ENCODE data around the gene KPTN. TPM values are rescaled to one million over a fixed set of nuclear protein-coding genes. Genes with fewer than 3 reads are reported as not detected.
A peak's percentile ranks its signal among the peaks of the same experiment; 100 is the strongest.
"Not testable (repeated sequence)": the region's sequence is repeated elsewhere in the genome, so short reads cannot be mapped to it uniquely, and the experiment has no call there.

The KPTN gene
- total RNA-seq, 1 donor from 2014 or later = 12.0 TPM

DNA sequence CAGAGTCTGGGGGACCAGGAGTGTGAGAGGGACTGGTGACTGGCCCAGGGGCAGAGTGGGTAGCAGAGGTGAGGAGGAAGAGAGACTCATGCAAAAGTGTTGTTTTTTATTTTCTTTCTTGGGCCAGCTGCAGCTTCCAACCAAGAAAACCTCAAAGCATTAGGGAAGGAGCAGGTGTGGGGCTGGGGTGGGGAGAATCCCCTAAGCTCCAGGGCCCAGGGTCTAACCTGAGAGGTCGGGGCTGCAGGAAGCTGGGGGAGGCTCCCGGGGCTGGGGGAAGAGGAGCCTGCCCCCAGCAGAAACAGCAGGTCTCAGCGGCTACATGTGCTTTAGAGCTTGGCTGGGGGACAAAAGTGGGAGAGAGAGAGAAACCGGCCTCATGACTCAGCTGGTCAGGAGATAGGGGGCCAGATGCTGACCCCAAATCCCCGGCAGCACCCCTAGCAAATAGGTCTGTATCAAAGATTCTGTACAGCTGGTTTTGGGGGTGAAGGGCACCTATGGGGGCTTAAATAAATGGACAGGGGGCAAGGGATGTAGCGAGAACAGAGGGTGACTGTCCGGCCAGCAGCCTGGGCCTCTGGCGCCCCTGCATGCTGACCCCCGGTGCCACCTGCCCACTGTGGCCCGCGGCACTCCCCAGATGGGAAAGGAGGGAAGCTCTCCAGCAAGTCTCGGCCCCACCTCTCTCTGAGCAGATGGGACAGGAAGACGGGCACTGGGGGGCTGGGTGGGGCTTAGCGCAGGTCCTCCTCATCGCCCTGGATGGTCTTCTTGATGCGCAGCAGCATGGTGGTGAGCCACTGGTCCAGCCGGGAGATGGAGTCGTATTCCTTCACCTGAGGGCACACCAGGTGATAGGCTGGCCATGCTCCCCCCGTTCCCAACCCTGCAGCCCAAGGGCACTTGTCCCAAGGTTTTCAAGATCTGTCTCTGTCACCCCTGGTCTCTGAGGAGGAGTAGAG, 3.8 kb upstream of the KPTN start:
- H3K9me3 Mint-ChIP-seq (ENCODE audit: unreplicated experiment) = no peaks in the 10 kb centered on the region

DNA sequence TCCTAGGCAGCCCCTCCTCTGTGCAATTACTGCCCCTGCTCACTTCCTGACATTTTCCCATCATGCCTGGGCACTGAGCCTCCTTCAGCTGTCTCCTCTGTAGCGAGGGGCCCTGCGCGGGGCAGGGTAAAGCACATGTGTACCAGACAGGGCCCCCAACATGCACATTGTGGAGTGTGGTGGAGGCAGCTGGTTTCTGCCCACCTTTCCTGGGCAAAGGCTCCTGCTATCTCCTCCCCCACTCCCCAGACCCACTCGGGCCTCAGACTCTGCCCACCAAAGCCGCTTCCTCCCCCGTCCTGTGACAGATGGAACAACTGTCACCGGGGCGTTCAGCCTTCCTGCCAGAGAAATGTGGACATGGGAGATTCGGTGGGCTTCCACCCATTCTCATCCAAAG, 2.9 kb upstream of the KPTN start:
- no peak for TF ChIP-seq CTCF (IDR thresholded peaks at IDR 0.05; ENCODE audit: unreplicated experiment)
- Mint-ChIP-seq H3K27ac (ENCODE audit: unreplicated experiment) (no peak overlapping the region), H3K36me3 (ENCODE audit: low read depth, unreplicated experiment) (peaks cover 23% of the 10 kb centered on the region), H3K4me3 (ENCODE audit: unreplicated experiment) (peak overlapping the region; percentile 78), H3K27me3 (ENCODE audit: unreplicated experiment) (peaks cover 6% of the 10 kb centered on the region), H3K9me3 (ENCODE audit: unreplicated experiment) (no peaks in the 10 kb centered on the region), H3K4me1 (ENCODE audit: unreplicated experiment) (peaks cover 7% of the 10 kb centered on the region)
- no peak for DNase-seq (ENCODE audit: low spot score)

More for the DNA sequence above, 3.8 kb upstream of the KPTN start:
- Mint-ChIP-seq H3K4me1 (ENCODE audit: unreplicated experiment) (peaks cover 7% of the 10 kb centered on the region), H3K27me3 (ENCODE audit: unreplicated experiment) (peaks cover 5% of the 10 kb centered on the region), H3K27ac (ENCODE audit: unreplicated experiment) (no peak overlapping the region), H3K36me3 (ENCODE audit: low read depth, unreplicated experiment) (peaks cover 25% of the 10 kb centered on the region), H3K4me3 (ENCODE audit: unreplicated experiment) (no peak overlapping the region)
- no peak for DNase-seq (ENCODE audit: low spot score)
- TF ChIP-seq CTCF (IDR thresholded peaks at IDR 0.05; ENCODE audit: unreplicated experiment) = no peak

DNA sequence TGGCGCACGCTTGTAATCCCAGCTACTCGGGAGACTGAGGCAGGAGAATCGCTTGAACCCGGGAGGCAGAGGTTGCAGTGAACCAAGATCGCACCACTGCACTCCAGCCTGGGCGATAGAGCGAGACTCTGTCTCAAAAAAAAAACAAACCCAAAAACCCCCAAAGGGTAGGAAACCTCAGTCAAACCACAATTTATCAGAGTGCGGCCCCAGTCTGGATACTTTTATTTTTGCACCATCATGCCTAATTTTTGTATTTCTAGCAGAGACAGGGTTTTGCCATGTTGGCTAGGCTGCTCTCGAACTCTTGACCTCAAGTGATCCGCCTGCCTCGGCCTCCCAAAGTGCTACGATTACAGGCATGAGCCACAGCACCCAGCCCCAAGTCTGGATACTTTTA, 2.2 kb upstream of the KPTN start:
- not testable (repeated sequence) for H3K4me1 Mint-ChIP-seq (ENCODE audit: unreplicated experiment); DNase-seq (ENCODE audit: low spot score); H3K4me3 Mint-ChIP-seq (ENCODE audit: unreplicated experiment); H3K9me3 Mint-ChIP-seq (ENCODE audit: unreplicated experiment); H3K27ac Mint-ChIP-seq (ENCODE audit: unreplicated experiment); H3K27me3 Mint-ChIP-seq (ENCODE audit: unreplicated experiment)
- H3K36me3 Mint-ChIP-seq (ENCODE audit: low read depth, unreplicated experiment) = peaks cover 20% of the 10 kb centered on the region

DNA sequence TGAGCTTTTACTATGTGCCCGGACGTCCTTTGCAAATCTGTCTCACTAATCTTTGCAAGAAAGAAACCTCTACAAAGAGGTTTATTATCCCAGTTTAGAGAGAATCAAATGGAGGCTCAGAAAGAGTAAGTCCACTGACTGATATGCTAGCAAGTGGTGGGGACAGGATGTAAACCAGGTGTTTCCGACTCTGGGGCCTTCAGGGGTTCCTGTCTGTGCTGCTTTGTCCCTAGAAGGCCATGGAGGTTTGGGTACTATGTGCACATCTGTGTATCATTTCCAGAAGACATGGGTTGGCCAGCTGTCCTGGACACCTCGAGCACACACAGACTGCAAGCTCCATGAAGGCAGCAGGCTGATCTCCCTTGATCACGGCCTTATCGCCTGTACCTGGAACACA, 1.2 kb upstream of the KPTN start:
- Mint-ChIP-seq H3K9me3 (ENCODE audit: unreplicated experiment) (no peaks in the 10 kb centered on the region), H3K27ac (ENCODE audit: unreplicated experiment) (peak overlapping the region; percentile 87), H3K4me1 (ENCODE audit: unreplicated experiment) (peaks cover 7% of the 10 kb centered on the region), H3K4me3 (ENCODE audit: unreplicated experiment) (peak overlapping the region; percentile 87), H3K27me3 (ENCODE audit: unreplicated experiment) (peaks cover 9% of the 10 kb centered on the region), H3K36me3 (ENCODE audit: low read depth, unreplicated experiment) (peaks cover 15% of the 10 kb centered on the region)
- DNase-seq (ENCODE audit: low spot score) = no peak
- no peak for TF ChIP-seq CTCF (IDR thresholded peaks at IDR 0.05; ENCODE audit: unreplicated experiment)

GRCh38 chr19:47483200-47483599, 819 bp downstream of the KPTN start:
- H3K9me3 Mint-ChIP-seq (ENCODE audit: unreplicated experiment) = no peaks in the 10 kb centered on the region
- peaks cover 7% of the 10 kb centered on the region for H3K4me1 Mint-ChIP-seq (ENCODE audit: unreplicated experiment)
- peaks cover 9% of the 10 kb centered on the region for H3K27me3 Mint-ChIP-seq (ENCODE audit: unreplicated experiment)
- H3K36me3 Mint-ChIP-seq (ENCODE audit: low read depth, unreplicated experiment) = peaks cover 13% of the 10 kb centered on the region
- no peak overlapping the region for H3K27ac Mint-ChIP-seq (ENCODE audit: unreplicated experiment)
- DNase-seq (ENCODE audit: low spot score) = no peak
- no peak overlapping the region for H3K4me3 Mint-ChIP-seq (ENCODE audit: unreplicated experiment)
- no peak for TF ChIP-seq CTCF (IDR thresholded peaks at IDR 0.05; ENCODE audit: unreplicated experiment)
